Lower leg skin (tissue), 3 donors: ENCODE measurements around the gene SAPCD1.

Source experiments
- POLR2A ChIP-seq, 2 donors: fragments of 450-650 bp; IDR thresholded peaks; one replicate each; pipeline ENCODE4 v1.6.1; 2016 to 2017; ENCODE audit warnings: antibody characterized with exemption in 2 of 2, mild to moderate bottlenecking in 1 of 2, moderate library complexity in 1 of 2
- TF ChIP-seq, protein P1 (sequence below), 3 donors: fragments of 450-650 bp; IDR thresholded peaks; one replicate each; pipeline ENCODE4 v1.5.1; 2016; ENCODE audit warnings: antibody characterized with exemption in 3 of 3, mild to moderate bottlenecking in 3 of 3, moderate library complexity in 2 of 3

DNA sequence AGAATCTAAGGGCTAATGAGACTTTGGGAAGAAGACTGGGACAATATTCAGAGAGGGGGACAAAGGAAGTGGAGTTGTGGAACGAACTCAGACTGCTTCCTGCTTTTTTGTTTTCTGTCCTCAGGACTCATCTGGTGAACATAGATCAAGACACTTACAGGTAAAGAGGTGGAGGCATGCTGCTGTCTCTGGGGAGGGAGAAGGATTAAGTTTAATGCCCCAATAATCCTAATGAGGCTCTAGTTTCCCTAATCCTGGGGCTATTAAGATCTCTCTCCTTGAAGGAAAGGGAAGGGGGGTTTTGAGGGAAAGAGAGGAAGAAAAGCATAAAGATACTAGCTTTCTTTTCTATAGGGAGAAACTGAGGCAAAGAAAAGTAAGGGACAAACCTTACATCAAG, 18.0 kb upstream of the SAPCD1 start:
- TF ChIP-seq, protein P1, sequence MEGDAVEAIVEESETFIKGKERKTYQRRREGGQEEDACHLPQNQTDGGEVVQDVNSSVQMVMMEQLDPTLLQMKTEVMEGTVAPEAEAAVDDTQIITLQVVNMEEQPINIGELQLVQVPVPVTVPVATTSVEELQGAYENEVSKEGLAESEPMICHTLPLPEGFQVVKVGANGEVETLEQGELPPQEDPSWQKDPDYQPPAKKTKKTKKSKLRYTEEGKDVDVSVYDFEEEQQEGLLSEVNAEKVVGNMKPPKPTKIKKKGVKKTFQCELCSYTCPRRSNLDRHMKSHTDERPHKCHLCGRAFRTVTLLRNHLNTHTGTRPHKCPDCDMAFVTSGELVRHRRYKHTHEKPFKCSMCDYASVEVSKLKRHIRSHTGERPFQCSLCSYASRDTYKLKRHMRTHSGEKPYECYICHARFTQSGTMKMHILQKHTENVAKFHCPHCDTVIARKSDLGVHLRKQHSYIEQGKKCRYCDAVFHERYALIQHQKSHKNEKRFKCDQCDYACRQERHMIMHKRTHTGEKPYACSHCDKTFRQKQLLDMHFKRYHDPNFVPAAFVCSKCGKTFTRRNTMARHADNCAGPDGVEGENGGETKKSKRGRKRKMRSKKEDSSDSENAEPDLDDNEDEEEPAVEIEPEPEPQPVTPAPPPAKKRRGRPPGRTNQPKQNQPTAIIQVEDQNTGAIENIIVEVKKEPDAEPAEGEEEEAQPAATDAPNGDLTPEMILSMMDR (IDR thresholded peaks at IDR 0.05) = no peak
- no peak for TF ChIP-seq POLR2A (IDR thresholded peaks at IDR 0.05)
